Fibroblast of gingiva (primary cell): ENCODE data around the gene SEPTIN2.
"Not testable (repeated sequence)": the region's sequence is repeated elsewhere in the genome, so short reads cannot be mapped to it uniquely, and the experiment has no call there.

ENCODE experiments used
- DNase-seq: peaks from one replicate; pipeline ENCODE4 v3.0.0-alpha.2; 2011; ENCODE audit warnings: low read depth

Gene SEPTIN2

DNA sequence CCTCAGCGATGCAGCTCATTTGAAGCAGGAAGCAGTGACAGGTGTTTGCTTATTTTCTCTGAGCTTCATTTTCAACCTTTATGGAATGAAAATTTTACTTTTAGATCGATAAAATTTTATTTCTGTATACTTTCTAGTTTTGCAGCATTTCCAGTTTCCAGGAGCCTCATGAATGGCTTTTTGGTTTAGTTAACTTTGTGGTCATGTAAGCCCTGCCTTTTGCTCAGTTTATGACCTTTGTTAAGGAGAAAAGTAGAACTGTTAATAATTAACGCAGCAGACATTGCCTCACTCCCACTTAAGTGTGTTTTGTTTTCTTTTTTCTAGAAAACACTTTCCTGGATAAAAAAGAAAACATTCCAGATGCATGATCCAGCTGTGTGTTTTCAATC, 35.9 kb downstream of the SEPTIN2 start:
- no peak for DNase-seq

DNA sequence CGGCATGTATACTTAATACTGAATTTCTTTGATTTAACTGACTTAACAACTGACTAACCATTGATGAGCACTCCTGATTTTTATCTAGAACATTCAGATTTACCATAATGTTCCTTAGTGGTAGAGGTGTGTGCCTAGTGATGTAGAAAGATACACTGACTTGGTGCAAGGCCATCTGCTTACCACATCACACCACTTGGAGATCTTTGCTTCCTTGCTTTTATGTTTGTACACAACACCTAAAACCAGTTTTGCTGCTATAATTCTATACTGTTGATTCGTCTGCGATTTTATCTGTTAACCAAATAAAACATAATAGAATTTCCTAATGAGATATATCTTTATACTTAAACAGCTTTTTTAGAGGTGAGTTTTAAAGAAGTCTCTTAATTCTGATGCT, 36.5 kb downstream of the SEPTIN2 start:
- DNase-seq, result no peak

DNA sequence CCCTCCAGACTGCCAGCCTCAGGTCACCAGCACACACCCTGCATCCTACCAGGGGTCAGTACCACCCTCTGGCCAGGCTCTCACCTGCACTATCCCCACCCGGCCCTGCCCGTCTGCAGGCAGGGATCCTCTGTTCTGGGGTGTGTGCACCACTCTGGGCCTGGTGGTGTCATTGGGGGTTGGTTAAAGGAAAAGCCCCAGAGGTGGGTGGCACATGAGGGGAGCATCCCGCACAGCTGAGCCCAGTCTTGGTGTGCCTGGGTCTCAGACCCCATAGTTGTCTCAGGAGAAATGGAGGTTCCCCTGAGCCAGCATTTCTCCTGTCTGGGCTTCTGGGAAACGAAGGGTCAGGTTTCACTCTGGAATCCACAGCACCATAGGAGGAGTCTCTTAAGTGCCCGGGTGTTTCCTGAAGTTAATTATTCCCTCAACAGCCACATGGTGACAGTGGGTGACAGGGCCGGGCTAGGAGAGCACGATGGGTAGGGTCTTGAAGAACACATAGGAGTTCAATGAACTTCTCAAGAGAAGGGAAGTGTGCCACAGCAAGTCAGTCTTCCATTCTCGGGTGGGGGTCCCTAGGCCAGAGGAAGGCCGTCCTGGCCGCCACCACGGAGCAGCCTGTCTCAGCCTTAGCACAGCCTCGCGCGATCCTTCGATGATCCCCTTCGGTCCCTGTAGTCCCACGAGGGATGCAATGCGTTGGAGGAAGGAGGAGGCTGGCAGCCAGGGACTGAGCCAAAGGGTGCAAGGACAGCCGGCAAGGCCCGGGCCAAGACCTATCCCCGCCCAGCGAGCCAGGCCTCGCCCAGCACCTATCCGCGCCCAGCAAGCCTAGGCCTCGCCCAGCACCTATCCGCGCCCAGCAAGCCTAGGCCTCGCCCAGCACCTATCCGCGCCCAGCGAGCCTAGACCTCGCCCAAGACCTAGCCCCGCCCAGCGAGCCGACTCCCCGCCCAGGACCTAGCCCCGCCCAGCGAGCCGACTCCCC, 39.2 kb downstream of the SEPTIN2 start:
- peak; percentile 55 for DNase-seq

DNA sequence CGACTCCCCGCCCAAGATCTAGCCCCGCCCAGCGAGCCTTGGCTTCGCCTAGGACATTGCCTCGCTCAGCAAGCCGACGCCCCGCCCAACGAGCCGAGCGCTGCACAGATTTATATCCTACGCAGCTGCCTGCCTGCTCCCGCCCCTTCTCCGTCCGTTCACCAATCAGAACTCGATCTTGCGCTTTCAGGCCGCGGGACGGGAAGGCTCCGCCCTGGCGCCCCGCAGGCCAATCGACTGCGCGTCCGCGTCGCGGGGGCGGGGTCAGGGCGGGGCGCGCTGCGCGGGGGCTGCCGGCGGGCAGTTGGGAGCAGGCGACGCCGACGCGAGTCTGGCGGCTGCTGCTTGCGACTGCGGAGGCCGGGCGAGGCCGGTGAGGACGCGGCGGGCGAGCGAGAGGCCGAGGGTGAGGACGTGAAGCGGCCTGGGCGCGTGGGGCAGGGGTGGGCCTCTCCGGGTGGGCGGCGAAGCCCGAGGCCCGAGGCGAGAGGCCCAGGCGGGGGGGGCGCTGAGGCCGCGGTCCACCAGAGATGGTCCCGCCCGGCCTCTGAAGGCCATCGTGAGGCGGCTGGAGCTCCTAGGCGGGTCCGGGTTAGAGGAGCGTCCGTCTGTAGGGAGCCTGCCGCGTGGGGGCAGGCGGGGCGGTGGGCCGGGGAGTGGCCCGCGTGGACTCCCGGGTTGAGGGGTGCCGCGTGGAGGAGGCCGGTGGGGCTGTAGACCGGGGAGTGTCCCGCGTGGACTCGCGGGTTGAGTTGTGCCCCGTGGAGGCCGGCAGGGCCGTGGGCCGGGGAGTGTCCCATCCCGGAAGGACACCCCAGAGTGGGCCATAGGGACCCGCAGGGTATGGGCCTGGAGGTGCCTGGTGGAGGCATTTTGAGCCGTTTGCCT, 40.5 kb downstream of the SEPTIN2 start, which contains the start of gene FARP2:
TSS of gene FARP2 (plus strand) at position 303 of the 888 bp plus-strand sequence. CDS start 16,823 bp downstream, outside the sequence.
- DNase-seq, result peak; percentile 99

DNA sequence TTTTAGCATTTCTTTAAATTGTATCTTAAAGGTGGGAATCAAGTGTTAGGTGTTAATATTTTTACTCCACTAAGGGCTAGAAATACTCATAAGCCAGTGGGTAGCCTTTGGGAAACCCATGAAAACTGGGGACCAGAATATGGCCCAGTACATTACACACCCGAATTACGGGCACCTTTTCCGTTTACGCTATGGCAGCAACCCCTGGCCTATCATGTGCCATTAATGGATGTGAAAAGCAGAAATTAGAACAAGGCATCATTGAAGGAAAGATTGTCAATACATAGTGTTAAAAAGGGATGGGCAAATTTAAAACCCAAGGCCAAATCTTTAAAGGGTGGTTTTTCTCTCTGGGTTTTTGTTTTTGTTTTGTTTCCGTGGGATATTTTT, 41.1 kb downstream of the SEPTIN2 start:
- DNase-seq, result no peak

DNA sequence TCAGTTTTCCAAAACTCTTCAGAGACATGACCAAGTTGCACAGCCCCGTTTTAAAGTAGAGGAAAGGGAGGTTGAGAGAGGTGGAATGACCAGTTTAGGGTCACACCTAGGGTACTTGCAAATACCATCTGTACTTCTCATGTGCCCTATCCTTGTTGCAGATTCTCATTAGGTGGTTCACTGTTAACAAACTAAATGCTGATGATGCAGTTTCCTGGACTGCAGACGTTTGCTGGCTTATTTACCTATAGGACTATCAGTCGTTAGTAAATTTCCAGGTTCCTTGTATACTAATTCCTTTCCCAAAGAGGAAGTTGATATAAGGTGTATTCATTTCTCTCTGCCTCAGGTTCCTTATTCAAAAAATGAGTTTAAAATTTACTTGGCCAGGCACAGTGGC, 41.8 kb downstream of the SEPTIN2 start:
- DNase-seq, result no peak

DNA sequence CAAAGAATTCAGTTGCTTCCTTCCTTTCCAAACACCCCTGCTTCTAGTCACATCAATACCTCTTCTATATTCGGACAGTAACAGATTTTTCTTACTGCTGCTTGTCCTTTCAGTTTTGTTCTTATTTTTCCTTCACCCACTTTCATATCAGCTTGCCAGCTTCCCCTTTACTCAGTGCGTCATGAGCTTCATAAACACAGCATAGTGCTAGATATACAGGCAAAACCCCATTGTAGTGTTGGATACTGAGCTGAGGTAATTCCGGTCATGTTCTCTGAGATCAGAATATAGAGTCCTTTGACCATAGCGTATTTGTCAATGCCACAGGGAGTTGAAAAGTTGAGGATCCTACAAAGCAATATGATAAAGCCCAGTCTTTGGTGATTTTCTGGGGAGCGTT, 42.7 kb downstream of the SEPTIN2 start:
- no peak for DNase-seq

DNA sequence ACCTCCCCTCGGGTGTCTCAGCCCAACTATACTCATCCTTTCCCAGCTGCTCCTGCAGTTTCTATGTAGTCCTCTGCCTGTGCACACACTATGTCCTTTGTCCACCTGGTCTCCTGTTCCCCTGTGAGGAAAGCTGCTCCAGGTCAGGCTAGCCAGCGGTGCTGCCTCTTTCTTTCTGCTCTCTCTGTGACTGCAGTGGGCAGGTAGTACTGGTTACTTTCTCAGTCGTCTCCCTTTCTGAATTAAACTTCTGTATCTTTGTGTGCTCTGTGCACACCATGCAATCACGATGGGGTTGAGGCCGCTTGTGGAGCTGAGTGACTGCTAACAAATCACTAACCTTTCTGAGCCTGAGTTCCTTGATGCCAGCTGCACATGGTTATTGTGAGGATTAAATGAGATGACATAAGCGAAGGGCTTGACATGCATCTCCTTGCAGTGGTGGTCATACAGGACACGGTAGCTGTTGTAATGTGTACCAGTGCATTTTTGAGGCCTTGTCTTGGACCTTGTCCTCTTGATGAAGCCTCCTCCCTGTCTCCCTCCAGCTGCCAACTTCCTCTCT, 43.8 kb downstream of the SEPTIN2 start:
- DNase-seq, result no peak

DNA sequence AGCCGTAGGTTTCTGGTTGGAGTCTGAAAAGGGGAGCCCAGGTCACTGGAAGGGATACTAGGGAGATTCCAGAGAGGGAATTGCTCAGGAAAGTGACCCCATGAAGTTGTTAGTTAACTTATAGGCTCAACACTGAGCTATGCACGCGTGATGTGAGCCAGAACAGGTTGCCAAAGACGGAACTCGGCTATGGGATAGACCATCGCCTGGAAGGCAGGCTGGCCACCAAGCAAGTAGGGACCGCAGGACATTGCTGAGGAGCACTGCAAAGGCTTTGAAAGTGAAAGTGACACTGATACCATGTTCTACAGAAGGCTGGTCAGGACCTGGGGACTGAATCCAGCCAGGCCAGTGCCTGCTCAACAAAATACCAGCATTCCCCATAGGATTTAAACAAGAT, 47.7 kb downstream of the SEPTIN2 start:
- DNase-seq, result peak; percentile 19

DNA sequence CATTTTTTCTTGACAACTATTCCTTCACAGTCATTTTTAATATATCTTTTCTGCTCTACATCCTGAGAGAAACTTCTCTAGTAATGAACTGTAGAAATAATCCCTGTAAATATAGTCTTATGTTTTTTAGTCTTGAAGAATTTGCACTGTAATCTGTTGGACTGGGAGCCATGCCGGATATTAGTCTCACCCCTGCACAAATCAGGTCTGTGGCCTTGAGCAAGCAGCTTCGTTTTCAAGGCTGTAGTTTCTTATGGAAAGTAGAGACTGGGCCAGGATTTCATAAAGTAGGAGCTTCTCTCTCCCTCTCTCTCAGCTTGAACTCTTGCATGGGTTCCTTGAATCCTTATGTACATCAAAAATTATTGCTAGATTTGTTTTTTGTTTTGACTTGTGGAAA, 49.1 kb downstream of the SEPTIN2 start:
- DNase-seq, result no peak

DNA sequence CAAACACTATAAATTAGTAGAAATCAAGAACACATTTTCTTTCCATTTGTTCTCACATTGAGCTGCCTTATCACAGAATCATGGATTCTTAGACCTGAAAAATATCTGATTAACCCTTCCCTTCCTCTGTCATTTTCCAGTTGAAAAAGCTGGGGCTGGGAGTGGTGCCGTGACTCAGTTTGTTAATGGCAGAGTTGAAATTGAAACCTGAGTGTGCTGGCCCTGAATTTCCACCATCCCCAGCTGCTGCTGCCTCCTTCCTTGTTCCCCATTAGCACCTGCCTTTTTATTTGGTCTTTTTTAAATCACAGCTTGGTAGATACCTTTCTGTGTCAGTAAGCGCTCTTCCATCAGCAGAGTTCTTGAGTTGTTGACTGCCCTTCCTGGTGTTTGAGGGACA, 51.0 kb downstream of the SEPTIN2 start:
- DNase-seq, result no peak

DNA sequence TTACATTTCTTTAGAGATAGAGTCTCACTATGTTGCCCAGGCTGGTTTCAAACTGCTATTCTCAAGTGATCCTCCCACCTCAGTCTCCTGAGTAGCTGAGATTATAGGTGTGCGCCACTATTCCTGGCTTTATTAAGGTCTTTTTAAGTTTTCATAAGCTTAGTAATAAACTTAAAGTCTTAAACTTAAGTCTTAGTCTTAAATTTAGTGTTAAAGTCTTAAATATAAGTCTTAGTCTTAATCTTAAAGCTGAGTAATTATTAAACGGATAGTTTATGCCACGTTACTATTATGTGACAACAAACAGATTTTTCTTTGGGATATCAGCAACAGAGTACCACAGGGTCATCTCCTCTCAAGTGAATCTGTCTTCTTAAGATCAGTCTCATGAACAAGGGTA, 52.9 kb downstream of the SEPTIN2 start:
- DNase-seq, result no peak

DNA sequence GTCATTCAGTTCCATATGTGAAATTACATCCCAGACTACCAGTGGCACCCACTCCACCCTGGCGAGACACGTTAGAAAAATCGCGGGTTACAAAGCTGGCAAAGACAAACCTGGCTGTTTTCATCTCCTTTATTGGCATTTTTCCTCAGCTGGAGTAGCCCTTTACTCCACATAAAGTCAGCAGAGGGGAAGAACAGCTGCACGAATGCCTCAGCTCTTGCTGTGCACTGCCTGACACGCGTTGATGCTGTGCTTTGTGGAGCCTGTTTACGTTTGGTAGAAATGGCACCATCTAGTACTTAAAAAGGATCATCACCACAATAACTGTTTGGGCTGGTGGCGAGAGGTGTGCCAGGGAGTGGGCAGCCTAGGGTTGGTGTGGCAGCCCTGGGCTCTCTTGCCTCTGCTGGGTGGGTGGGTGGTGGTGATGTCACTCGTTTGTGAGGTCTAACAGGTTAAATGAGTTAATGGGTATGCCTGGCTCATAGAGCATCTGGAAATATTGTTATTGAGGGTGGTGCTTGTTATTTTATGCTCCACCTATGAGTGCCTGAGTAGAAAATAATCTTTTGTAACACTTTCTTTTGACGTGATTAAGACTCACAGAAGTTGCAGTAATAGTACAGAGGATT, 56.8 kb downstream of the SEPTIN2 start:
- DNase-seq, result no peak

DNA sequence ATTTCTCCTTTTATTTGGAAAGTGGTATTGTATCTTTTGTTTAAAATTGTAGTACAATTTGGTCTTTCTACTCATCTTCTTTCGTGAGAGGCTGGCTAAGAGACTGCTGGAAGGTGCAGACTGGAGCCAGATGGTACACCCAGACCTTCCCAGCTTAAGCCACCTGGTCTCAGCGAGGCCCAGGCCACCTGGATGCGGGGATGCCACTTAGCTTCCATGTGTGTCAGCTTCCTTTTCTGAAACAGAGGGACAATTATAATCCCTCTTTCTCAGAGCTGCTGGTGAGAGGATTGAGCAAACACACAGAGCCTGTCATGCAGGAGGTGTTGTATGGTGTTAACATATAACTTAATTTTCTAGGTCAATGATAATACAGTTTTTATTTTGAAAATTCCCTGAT, 57.7 kb downstream of the SEPTIN2 start:
- no peak for DNase-seq

DNA sequence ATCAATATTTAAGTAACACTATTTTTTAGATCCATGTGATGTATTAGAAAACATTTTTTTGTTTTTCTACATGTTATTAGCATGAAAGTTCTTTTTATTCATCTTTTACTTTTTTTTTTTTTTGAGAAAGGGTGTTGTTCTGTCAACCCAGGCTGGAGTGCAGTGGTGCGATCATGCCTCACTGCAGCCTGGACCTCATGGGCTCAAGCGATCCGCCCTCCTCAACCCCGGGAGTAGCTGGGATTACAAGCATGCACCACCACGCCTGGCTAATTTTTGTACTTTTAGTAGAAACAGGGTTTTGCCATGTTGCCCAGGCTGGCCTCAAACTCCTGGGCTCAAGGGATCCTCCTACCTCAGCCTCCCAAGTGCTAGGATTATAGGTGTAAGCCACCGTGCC, 58.2 kb downstream of the SEPTIN2 start:
- not testable (repeated sequence) for DNase-seq

DNA sequence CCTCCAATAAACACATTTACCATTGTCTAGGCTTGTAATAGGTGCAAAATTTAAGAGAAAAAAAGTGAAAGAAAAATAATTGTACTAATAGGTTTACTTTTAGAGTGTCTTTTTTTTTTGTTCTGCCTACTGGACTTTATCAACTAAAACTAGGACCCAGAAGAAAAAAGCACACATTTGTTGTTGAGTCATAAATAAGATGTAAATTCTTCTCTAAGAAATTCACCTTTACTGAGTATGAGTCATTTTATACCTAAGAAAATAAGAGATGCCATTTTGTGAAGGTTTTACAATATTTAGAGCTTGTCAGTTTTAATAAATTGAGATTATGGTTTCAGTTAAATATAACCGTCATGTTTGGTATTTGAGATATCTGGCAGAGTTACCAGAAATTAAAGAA, 59.6 kb downstream of the SEPTIN2 start:
- DNase-seq, result no peak

DNA sequence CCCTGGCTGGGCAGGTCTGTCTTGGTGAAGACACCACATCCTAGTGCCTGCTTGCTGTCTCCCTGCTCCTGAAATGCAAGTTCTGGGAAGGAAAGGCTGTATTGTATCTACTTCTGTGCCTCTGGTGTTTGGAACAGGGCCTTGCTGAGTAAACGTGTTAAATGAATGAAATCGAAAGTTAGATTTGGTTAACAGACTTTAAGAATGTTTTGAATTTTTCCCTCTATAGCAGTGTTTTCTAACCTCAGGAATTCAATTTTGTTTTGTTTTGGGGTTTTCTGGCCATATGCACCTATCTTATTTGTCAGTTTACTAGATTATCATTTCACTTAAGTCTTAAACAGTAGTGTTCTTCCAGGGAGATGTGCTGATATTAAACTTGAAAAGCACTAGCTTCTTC, 61.1 kb downstream of the SEPTIN2 start:
- no peak for DNase-seq

DNA sequence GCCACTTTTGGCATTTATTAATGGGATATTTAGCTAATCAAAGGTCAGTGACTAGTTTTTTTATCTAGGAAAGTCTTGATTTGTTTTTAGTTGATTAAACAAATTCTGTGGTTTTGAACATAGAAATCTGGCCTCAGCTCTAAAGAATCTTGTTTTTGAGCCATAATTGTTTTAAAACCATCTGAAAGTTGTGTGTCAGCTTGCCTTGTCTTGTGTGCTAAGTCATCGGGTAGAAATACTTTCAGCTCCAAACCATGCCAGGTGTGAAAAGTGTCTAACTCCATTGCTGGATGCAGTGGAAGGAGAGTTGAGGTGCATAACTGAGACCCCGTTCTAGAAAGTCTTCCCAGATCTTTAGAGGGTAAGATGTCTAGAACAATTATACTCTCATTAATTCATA, 63.1 kb downstream of the SEPTIN2 start:
- DNase-seq, result peak; percentile 42

DNA sequence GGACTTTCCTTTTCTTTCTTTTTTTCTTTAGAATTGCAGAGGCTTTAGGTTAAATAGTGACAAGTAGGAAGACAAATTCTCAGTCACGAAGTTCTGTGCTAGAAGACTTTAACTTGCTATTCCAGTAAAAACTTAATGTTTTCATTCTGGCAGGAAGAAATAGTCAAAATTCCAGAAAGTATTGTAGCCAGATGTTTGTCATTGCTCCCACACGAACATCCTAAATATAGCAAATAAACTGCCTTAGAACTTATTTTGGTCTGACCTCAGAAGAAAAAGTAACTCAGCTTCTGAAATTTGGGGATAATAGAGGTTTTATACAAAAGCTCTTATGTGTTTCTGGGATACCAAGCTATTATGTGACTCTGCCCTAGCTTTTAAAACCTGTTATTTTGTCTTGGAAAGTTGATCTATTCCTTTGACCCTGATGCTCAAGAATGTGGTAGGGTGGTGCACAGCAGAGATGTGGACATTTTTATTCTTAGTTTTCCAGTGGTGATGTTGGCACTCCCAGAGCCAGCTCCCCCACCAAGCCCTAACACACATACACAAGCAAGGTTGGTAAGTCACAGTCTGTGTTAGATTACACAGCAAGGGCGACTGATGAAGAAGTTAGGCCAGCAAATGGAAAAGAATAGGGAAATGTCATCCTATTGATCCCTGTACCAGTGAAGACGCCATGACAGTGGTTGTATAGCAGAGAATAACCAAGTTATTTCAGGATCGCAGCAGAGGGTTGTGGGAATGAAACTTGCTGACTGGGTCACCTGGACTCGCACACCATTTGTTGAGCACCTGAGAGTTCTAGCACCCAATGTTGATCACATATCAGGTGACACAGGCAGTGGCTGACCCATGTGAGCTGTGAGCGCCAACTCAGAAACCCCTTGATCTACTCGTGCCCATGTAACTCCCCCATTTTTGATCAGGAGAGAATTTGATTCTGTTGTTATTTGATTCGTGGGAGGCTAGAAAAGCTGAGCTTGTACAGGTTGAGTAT, 64.1 kb downstream of the SEPTIN2 start:
- peak; percentile 82 for DNase-seq

DNA sequence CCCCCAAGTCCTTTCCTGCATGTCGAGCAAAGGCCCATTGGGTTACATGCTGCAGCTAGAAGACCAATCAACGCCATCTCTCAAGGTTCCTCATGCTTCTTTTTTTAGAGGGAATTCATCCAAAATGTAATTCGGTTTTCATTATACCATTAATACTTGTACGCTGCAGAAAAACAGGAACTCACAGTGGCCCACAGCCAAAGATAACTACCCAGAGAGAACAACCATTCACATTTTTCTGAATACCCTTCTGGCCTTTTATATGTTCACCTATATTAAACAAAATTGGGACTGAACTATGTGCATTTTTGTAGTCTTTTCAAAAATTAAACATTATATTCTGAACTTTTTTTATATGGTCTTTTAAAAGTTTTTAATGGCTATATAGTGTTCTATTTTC, 66.1 kb downstream of the SEPTIN2 start:
- no peak for DNase-seq

DNA sequence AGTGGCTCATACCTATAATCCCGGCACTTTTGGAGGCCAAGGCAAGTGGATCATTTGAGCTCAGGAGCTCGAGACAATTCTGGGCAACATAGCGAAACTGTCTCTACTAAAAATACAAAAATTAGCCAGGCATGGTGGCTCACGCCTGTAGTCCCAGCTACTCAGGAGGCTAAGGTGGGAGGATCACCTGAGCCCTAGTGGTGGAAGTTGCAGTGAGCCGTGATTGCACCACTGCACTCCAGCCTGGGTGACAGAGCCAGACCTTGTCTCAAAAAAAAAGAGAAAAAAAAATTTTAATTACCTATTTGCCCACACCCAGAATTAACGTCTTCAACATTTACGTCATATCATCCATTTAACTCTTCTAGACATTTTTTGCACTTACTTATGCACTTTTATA, 69.7 kb downstream of the SEPTIN2 start:
- not testable (repeated sequence) for DNase-seq
